Liver (tissue), 9 donors: ENCODE results near the gene DAB1. TPM values are rescaled to one million over a fixed set of nuclear protein-coding genes. Genes with fewer than 3 reads are reported as not detected.

Experiments
- DNase-seq: peaks from one replicate; pipeline ENCODE4 v3.0.0-alpha.2; 2017; ENCODE audit warnings: low spot score
- H3K27ac ChIP-seq, 2 donors: one replicate each; pipeline ENCODE4 v1.7.0; 2013; ENCODE audit warnings: inconsistent platforms in 2 of 2, low read length in 2 of 2, control low read depth in 1 of 2, low read depth in 1 of 2, mild to moderate bottlenecking in 1 of 2
- H3K27me3 ChIP-seq, 4 donors: one replicate each; pipeline versions ENCODE4 v1.6.1 to v1.7.0; 2013; ENCODE audit warnings: low read length in 3 of 4, inconsistent platforms in 1 of 4, mild to moderate bottlenecking in 1 of 4, moderate library complexity in 1 of 4; ENCODE audit not compliant: control insufficient read depth in 4 of 4, insufficient read depth in 4 of 4
- H3K36me3 ChIP-seq, 4 donors: one replicate each; pipeline versions ENCODE4 v1.6.1 to v1.7.0; 2013; ENCODE audit warnings: low read length in 3 of 4, mild to moderate bottlenecking in 3 of 4, low read depth in 1 of 4, moderate library complexity in 1 of 4; ENCODE audit not compliant: control insufficient read depth in 4 of 4, insufficient read depth in 3 of 4
- H3K4me1 ChIP-seq, 4 donors: one replicate each; pipeline versions ENCODE4 v1.6.1 to v1.7.0; 2013; ENCODE audit warnings: low read length in 3 of 4, mild to moderate bottlenecking in 3 of 4, moderate library complexity in 1 of 4; ENCODE audit not compliant: control insufficient read depth in 4 of 4, insufficient read depth in 4 of 4
- H3K4me3 ChIP-seq, 3 donors: one replicate each; pipeline versions ENCODE4 v1.6.1 to v1.7.0; 2013; ENCODE audit warnings: low read length in 3 of 3, control low read depth in 1 of 3, low read depth in 1 of 3, mild to moderate bottlenecking in 1 of 3
- H3K9ac ChIP-seq, 2 donors: one replicate each; pipeline ENCODE4 v1.7.0; 2013; ENCODE audit warnings: low read length in 2 of 2, mild to moderate bottlenecking in 2 of 2, moderate library complexity in 2 of 2, control low read depth in 1 of 2, low read depth in 1 of 2
- H3K9me3 ChIP-seq, 4 donors: one replicate each; pipeline versions ENCODE4 v1.6.1 to v1.7.0; 2013; ENCODE audit warnings: low read length in 3 of 4; ENCODE audit not compliant: control insufficient read depth in 4 of 4
- CTCF ChIP-seq: fragments of 150-350 bp; IDR thresholded peaks from 2 replicates; pipeline ENCODE4 v1.5.1; 2017; ENCODE audit warnings: improper control_type of control experiment, low read depth, low read length; ENCODE audit not compliant: missing input control
- EGR1 ChIP-seq, 2 donors: IDR thresholded peaks; 2 replicates each; pipeline ENCODE4 v1.6.1; 2016 to 2018; ENCODE audit warnings: antibody characterized with exemption in 2 of 2, low read depth in 2 of 2
- GABPA ChIP-seq, 2 donors: IDR thresholded peaks in 1 of 2; conservative IDR thresholded peaks in 1 of 2; 2 replicates each; pipeline ENCODE4 v1.6.1; 2016; ENCODE audit warnings: antibody characterized with exemption in 2 of 2, mild to moderate bottlenecking in 1 of 2, moderate library complexity in 1 of 2
- RAD21 ChIP-seq, 2 donors: IDR thresholded peaks; 2 replicates each; pipeline ENCODE4 v1.6.1; 2016; ENCODE audit warnings: antibody characterized with exemption in 2 of 2, mild to moderate bottlenecking in 2 of 2
- REST ChIP-seq: IDR thresholded peaks from 2 replicates; pipeline ENCODE4 v1.6.1; 2016; ENCODE audit warnings: antibody characterized with exemption, mild to moderate bottlenecking
- YY1 ChIP-seq: IDR thresholded peaks from 2 replicates; pipeline ENCODE4 v1.6.1; 2016; ENCODE audit warnings: antibody characterized with exemption, mild to moderate bottlenecking
- WGBS: extraction: QIAGEN DNeasy Blood & Tissue Kit; methylation state at CpG from one replicate; pipeline ENCODE4 v1.1.7; 2013; 5-methylcytosine and 5-hydroxymethylcytosine counted together
- polyA plus RNA-seq, 2 donors: library from polyadenylated mRNA; stranded (reverse) in 1 of 2; unstranded in 1 of 2; fragments of 200-250 nt in 1 of 2; fragments of >200 nt in 1 of 2; fragmentation: Nextera tagmentation in 1 of 2; extraction: Ambion mirVana in 1 of 2; gene quantifications; one replicate each; pipeline versions ENCODE4 v1.2.1 to v1.2.3, GENCODE V29; 2013 to 2015
- total RNA-seq, 2 donors: library from RNA; depleted of rRNA; stranded (reverse); fragments of >200 nt; gene quantifications; one replicate each; pipeline ENCODE4 v1.2.3, GENCODE V29; 2014
- donor health status: healthy.
- donor health status: healthy.
- donor health status: healthy.
- donor health status: healthy.
- donor health status: healthy.

Gene DAB1
- total and polyA plus RNA-seq, 4 donors = 0.54 to 1.7 (median 1.2) TPM

GRCh38 chr1:57082711-57083439, 341.0 kb downstream of the DAB1 start (continued):
- TF ChIP-seq REST = peak; percentile 34

- no peak for TF ChIP-seq REST
- TF ChIP-seq YY1 = no peak
- TF ChIP-seq EGR1 (IDR thresholded peaks at IDR 0.05; ENCODE audit: low read depth in 2 of 2) = no peak
- no peak for TF ChIP-seq GABPA (IDR thresholded peaks at IDR 0.05 in 1 of 2, conservative IDR thresholded peaks at IDR 0.05 in 1 of 2)
- peak; percentile 35 for TF ChIP-seq CTCF
- TF ChIP-seq RAD21 (IDR thresholded peaks at IDR 0.05) = peak; percentile 51 to 65
- Histone ChIP-seq H3K4me3 (no peak overlapping the region), H3K27ac (no peak overlapping the region), H3K27me3 (no peaks in the 10 kb centered on the region), H3K9ac (no peak overlapping the region), H3K36me3 (no peaks in the 10 kb centered on the region), H3K4me1 (no peaks in the 10 kb centered on the region), H3K9me3 (no peaks in the 10 kb centered on the region)
- 93% methylated on average over 5 of the region's 5 CpGs for WGBS
- no peak for DNase-seq
Observed at GRCh38 chr1:57079454-57080157, 344.3 kb downstream of the DAB1 start.
